ENCODE data around the gene BAG1.

Gene BAG1

GRCh38 chr9:33242609-33243134, 21.8 kb downstream of the BAG1 start:
- H3K79me2 ChIP-seq (ENCODE audit: insufficient read depth, low read length), result no peaks in the 10 kb centered on the region
- H3K4me2 ChIP-seq (ENCODE audit: low read length), result no peak overlapping the region
- H3K4me3 ChIP-seq (ENCODE audit: low read depth, low read length, poor library complexity, severe bottlenecking), result no peak overlapping the region
- TF ChIP-seq EZH2 (IDR thresholded peaks at IDR 0.05; ENCODE audit: borderline replicate concordance, low read length) (no peak), CTCF (IDR thresholded peaks at IDR 0.05; ENCODE audit: low read length) (no peak)
- H3K9ac ChIP-seq (ENCODE audit: low read length), result no peak overlapping the region
- H3K36me3 ChIP-seq (ENCODE audit: insufficient read depth, low read length), result no peaks in the 10 kb centered on the region
- no peaks in the 10 kb centered on the region for H3K9me3 ChIP-seq (ENCODE audit: low read length)
- H3K27ac ChIP-seq (ENCODE audit: low read depth, low read length, poor library complexity, severe bottlenecking), result no peak overlapping the region
- no peaks in the 10 kb centered on the region for H4K20me1 ChIP-seq (ENCODE audit: insufficient read depth, low read length)
- no peaks in the 10 kb centered on the region; the same call in 1 of the 2 replicates for H3K27me3 ChIP-seq (ENCODE audit: insufficient read depth, low read length)
- H3F3A ChIP-seq (ENCODE audit: insufficient read depth, low read length), result no peaks in the 10 kb centered on the region
- H3K4me1 ChIP-seq (ENCODE audit: insufficient read depth, low read length, severe bottlenecking), result no peaks in the 10 kb centered on the region
- no peak overlapping the region for H2AFZ ChIP-seq (ENCODE audit: low read length)
- no peaks in the 10 kb centered on the region for H3K9me2 ChIP-seq (ENCODE audit: low read depth, low read length)

- Histone ChIP-seq H3K27ac (ENCODE audit: low read depth, low read length, poor library complexity, severe bottlenecking) (no peak overlapping the region), H2AFZ (ENCODE audit: low read length) (no peak overlapping the region), H3K9me2 (ENCODE audit: low read depth, low read length) (no peaks in the 10 kb centered on the region), H3F3A (ENCODE audit: insufficient read depth, low read length) (no peaks in the 10 kb centered on the region), H3K4me1 (ENCODE audit: insufficient read depth, low read length, severe bottlenecking) (no peaks in the 10 kb centered on the region), H3K79me2 (ENCODE audit: insufficient read depth, low read length) (no peaks in the 10 kb centered on the region), H3K27me3 (ENCODE audit: insufficient read depth, low read length) (no peaks in the 10 kb centered on the region; the same call in 1 of the 2 replicates), H3K36me3 (ENCODE audit: insufficient read depth, low read length) (no peaks in the 10 kb centered on the region), H3K4me2 (ENCODE audit: low read length) (no peak overlapping the region), H3K9ac (ENCODE audit: low read length) (no peak overlapping the region), H3K4me3 (ENCODE audit: low read depth, low read length, poor library complexity, severe bottlenecking) (no peak overlapping the region), H4K20me1 (ENCODE audit: insufficient read depth, low read length) (no peaks in the 10 kb centered on the region), H3K9me3 (ENCODE audit: low read length) (no peaks in the 10 kb centered on the region)
- no peak for TF ChIP-seq EZH2 (IDR thresholded peaks at IDR 0.05; ENCODE audit: borderline replicate concordance, low read length)
- no peak for TF ChIP-seq CTCF (IDR thresholded peaks at IDR 0.05; ENCODE audit: low read length)
Observed at GRCh38 chr9:33241298-33241697, 23.2 kb downstream of the BAG1 start.

- Histone ChIP-seq H3K4me2 (ENCODE audit: low read length) (no peak within 1 kb of the TSS), H2AFZ (ENCODE audit: low read length) (no peak within 1 kb of the TSS), H3K27ac (ENCODE audit: low read depth, low read length, poor library complexity, severe bottlenecking) (no peak within 1 kb of the TSS), H3K9me2 (ENCODE audit: low read depth, low read length) (no peaks in the 10 kb centered on the region), H3K9ac (ENCODE audit: low read length) (no peak within 1 kb of the TSS), H3K27me3 (ENCODE audit: insufficient read depth, low read length) (no peaks in the 10 kb centered on the region; the same call in none of the 2 replicates), H3K79me2 (ENCODE audit: insufficient read depth, low read length) (no peaks in the 10 kb centered on the region), H3F3A (ENCODE audit: insufficient read depth, low read length) (no peaks in the 10 kb centered on the region), H3K4me1 (ENCODE audit: insufficient read depth, low read length, severe bottlenecking) (no peaks in the 10 kb centered on the region), H3K36me3 (ENCODE audit: insufficient read depth, low read length) (no peaks in the 10 kb centered on the region), H3K4me3 (ENCODE audit: low read depth, low read length, poor library complexity, severe bottlenecking) (no peak within 1 kb of the TSS), H4K20me1 (ENCODE audit: insufficient read depth, low read length) (no peaks in the 10 kb centered on the region), H3K9me3 (ENCODE audit: low read length) (no peaks in the 10 kb centered on the region)
- TF ChIP-seq EZH2 (IDR thresholded peaks at IDR 0.05; ENCODE audit: borderline replicate concordance, low read length), result no peak
- TF ChIP-seq CTCF (IDR thresholded peaks at IDR 0.05; ENCODE audit: low read length), result no peak
Observed at GRCh38 chr9:33239921-33240320, 24.6 kb downstream of the BAG1 start, which contains the start of gene SPINK4. Gene SPINK4, plus strand, starts transcription at chr9:33240167. Its CDS starts 42 bp downstream, at chr9:33240209.

Measured in OCI-LY1 (cell line).